KMS-11 (cell line): ENCODE data around the gene NPLOC4.

ENCODE experiments used
- H2AFZ ChIP-seq: fragments of 200-600 bp; sonication (generic); 2 replicates; pipeline ENCODE4 v1.6.1; 2016; ENCODE audit warnings: antibody characterized with exemption, mixed run types, low read depth
- H3K27ac ChIP-seq: fragments of 200-600 bp; sonication (generic); 2 replicates; pipeline ENCODE4 v1.6.1; 2016; ENCODE audit warnings: mild to moderate bottlenecking, mixed run types
- H3K27me3 ChIP-seq: fragments of 200-600 bp; sonication (generic); 2 replicates; pipeline ENCODE4 v1.6.1; 2017; ENCODE audit warnings: mild to moderate bottlenecking, low read depth, mixed run types, moderate library complexity; ENCODE audit not compliant: insufficient read depth
- H3K36me3 ChIP-seq: fragments of 200-600 bp; sonication (generic); 2 replicates; pipeline ENCODE4 v1.6.1; 2017; ENCODE audit warnings: mild to moderate bottlenecking, mixed run types; ENCODE audit not compliant: insufficient read depth
- H3K4me1 ChIP-seq: fragments of 200-600 bp; sonication (generic); 2 replicates; pipeline ENCODE4 v1.6.1; 2016; ENCODE audit warnings: mild to moderate bottlenecking, low read depth, mixed run types; ENCODE audit not compliant: poor library complexity, severe bottlenecking
- H3K4me2 ChIP-seq: fragments of 200-600 bp; sonication (generic); 2 replicates; pipeline ENCODE4 v1.7.0; 2016; ENCODE audit warnings: mild to moderate bottlenecking, mixed run types
- H3K4me3 ChIP-seq: fragments of 200-600 bp; sonication (generic); IDR thresholded peaks from 2 replicates; pipeline ENCODE4 v1.6.1; 2017; ENCODE audit warnings: low read depth, low read length, mixed read lengths; ENCODE audit not compliant: insufficient read depth
- H3K79me2 ChIP-seq: fragments of 200-600 bp; sonication (generic); 2 replicates; pipeline ENCODE4 v1.6.1; 2016; ENCODE audit warnings: low read depth, mixed run types; ENCODE audit not compliant: insufficient read depth
- H3K9ac ChIP-seq: fragments of 200-600 bp; sonication (generic); 2 replicates; pipeline ENCODE4 v1.6.1; 2016; ENCODE audit warnings: mild to moderate bottlenecking, mixed run types
- H4K20me1 ChIP-seq: fragments of 200-600 bp; sonication (generic); 2 replicates; pipeline ENCODE4 v1.6.1; 2016; ENCODE audit warnings: mild to moderate bottlenecking, mixed run types; ENCODE audit not compliant: insufficient read depth
- TF ChIP-seq, protein P1 (sequence below): fragments of 200-600 bp; sonication (generic); conservative IDR thresholded peaks from 2 replicates; pipeline ENCODE4 v1.6.1; 2017; ENCODE audit warnings: low read depth, mild to moderate bottlenecking, antibody characterized with exemption, low read length, moderate library complexity, mixed read lengths

The NPLOC4 gene

DNA sequence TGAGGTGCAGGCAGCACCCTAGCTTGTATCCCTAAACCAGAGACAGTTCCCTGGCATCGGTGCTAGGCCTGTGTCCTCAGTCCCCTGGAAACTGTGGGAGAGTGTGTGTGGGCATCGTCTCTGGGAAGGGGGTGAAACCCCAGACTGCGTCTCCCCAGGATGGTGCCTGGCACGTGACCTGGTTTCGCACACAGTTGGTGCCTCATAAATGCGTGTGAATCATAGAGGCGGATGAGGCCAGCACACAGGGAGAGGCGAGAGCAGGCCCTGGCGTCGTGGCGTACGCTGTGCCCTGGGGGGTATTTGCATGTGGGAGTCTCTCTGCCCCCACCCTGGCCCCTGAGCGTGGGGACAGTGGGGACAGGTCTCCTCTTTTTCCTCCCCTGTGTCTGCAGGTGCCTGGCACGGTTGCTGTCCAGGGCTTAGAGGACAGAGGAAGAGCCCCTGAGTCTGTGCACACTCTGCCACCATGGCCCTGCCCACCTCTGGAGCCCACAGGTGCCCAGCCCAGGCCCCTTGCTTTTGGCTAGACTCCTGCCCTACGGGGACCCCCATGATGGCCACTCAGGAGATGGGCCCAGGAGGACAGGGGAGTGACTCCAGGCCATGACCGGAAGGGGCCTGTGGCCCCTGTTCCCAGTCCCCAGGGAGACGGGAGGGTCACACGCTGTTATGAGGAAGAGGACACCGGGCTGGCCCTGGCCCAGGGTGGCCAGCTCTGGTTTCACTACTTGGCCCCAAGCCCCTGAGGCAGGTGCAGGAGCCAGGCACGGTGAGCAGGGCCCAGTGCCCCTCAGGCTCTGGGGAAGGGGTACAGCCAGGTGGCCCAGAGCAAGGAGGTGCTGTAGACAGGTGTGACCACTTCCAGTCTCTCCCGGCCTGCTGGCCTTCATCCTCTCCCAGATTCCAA is 110.0 kb downstream of the NPLOC4 start:
- TF ChIP-seq, protein P1, sequence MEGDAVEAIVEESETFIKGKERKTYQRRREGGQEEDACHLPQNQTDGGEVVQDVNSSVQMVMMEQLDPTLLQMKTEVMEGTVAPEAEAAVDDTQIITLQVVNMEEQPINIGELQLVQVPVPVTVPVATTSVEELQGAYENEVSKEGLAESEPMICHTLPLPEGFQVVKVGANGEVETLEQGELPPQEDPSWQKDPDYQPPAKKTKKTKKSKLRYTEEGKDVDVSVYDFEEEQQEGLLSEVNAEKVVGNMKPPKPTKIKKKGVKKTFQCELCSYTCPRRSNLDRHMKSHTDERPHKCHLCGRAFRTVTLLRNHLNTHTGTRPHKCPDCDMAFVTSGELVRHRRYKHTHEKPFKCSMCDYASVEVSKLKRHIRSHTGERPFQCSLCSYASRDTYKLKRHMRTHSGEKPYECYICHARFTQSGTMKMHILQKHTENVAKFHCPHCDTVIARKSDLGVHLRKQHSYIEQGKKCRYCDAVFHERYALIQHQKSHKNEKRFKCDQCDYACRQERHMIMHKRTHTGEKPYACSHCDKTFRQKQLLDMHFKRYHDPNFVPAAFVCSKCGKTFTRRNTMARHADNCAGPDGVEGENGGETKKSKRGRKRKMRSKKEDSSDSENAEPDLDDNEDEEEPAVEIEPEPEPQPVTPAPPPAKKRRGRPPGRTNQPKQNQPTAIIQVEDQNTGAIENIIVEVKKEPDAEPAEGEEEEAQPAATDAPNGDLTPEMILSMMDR, result no peak
- Histone ChIP-seq H3K4me1 (no peaks in the 10 kb centered on the region), H3K79me2 (no peaks in the 10 kb centered on the region), H3K4me2 (no peak overlapping the region), H3K36me3 (no peaks in the 10 kb centered on the region), H3K4me3 (no peak overlapping the region), H3K27ac (no peak overlapping the region), H2AFZ (no peak overlapping the region), H3K27me3 (peaks cover 62% of the 10 kb centered on the region), H4K20me1 (no peaks in the 10 kb centered on the region), H3K9ac (no peak overlapping the region)

DNA sequence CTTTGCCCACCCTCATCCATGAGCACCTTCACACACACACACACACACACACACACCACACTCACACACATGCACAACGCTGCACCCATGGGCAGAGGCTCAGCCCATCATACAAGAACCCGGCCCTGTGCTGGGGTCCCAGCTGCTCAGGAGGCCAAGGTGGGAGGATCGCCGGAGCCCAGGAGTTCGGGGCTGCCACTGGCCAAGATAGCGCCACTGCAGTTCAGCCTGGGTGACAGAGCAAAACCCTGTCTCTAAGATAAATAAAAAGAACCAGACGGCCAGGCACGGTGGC is 112.1 kb downstream of the NPLOC4 start:
- Histone ChIP-seq H4K20me1 (no peaks in the 10 kb centered on the region), H3K4me2 (no peak overlapping the region), H3K79me2 (no peaks in the 10 kb centered on the region), H3K27ac (no peak overlapping the region), H3K27me3 (peaks cover 67% of the 10 kb centered on the region), H3K4me3 (no peak overlapping the region), H3K9ac (no peak overlapping the region), H3K4me1 (no peaks in the 10 kb centered on the region), H3K36me3 (no peaks in the 10 kb centered on the region), H2AFZ (no peak overlapping the region)
- TF ChIP-seq, protein P1, result no peak

DNA sequence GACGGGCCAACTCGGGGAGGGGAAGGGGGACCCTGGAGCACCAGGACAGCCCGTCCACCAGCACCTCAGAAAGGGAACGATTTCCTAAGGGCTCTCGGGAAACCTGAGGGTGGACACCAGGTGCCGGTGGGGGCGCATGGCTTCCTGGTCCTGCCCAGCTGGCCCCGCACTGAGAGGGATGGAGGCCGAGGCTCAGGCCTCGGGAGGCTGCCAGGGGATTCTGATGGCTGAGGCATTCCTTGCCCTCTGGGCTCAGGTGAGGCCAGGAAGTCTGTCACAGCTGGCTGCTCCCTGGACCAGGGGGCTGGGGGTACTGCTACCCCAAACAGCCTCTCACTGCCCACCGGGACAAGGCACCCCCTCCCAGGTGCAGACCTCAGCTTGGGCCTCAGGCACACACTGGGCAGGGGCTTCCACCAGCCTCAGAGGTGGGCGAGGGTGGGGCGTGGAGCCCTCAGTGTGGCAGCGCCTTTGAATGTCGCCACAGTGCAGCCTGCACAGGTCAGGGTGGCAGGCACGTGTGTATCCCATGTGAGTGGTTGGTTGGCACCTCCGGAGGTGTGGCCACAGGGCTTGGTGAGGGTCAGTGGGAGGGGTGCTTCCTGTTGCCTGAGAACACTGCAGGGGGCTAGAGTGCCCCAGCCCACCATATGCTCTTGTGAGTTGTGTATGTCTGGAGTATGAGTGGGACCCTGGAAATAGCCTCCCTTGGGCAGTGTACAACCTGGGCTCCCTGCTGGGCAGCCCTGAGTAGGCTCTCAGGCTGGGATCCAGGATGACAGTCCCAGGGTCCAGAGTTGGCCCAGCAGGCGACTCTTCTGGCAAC is 112.7 kb downstream of the NPLOC4 start:
- no peaks in the 10 kb centered on the region for H3K4me1 ChIP-seq
- TF ChIP-seq, protein P1, result no peak
- no peak overlapping the region for H3K9ac ChIP-seq

DNA sequence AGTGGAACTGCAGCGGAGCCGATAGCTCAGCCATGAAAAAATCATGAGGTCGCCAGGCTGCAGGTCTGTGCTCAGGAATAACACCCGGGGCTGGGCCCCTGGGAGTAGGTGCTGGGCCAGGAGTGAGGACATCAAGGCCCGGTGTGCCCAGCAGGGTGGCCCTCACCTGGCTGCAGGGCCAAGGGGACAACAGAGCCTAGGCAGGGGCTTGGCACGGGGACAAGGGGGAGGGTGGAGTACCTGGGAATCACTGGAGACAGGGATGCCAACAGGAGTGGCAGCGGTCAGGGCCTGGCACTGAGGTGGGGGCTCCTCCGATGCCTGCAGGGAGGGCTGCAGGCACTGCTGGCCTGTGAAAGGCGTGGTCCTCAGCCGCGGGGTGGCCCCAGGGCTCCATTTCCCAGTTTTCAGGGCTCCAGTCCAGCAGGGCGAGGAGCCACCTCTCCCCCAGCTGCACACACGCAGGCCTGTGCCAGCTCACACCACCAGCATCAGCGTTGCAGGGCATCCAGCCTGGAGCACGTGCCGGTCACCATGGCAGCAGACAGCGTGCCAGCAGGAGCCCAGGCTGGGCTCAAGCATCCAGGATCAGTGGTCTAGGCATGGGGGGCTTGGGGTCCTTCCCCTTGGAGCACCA is 113.4 kb downstream of the NPLOC4 start:
- Histone ChIP-seq H3K4me3 (no peak overlapping the region), H3K27me3 (peaks cover 58% of the 10 kb centered on the region), H3K9ac (no peak overlapping the region), H3K4me2 (no peak overlapping the region), H3K27ac (no peak overlapping the region), H2AFZ (no peak overlapping the region), H3K36me3 (no peaks in the 10 kb centered on the region), H3K79me2 (no peaks in the 10 kb centered on the region), H4K20me1 (no peaks in the 10 kb centered on the region), H3K4me1 (no peaks in the 10 kb centered on the region)
- TF ChIP-seq, protein P1, result no peak

More for the DNA sequence above, 112.7 kb downstream of the NPLOC4 start:
- H3K79me2 ChIP-seq, result no peaks in the 10 kb centered on the region
- H3K36me3 ChIP-seq, result no peaks in the 10 kb centered on the region
- no peak overlapping the region for H3K4me2 ChIP-seq
- no peak overlapping the region for H3K4me3 ChIP-seq
- no peak overlapping the region for H2AFZ ChIP-seq
- H4K20me1 ChIP-seq, result no peaks in the 10 kb centered on the region
- H3K27ac ChIP-seq, result no peak overlapping the region
- peaks cover 65% of the 10 kb centered on the region for H3K27me3 ChIP-seq
